Kidney (tissue), 14 donors: ENCODE results near the gene RHO. TPM values are rescaled to one million over a fixed set of nuclear protein-coding genes. Genes with fewer than 3 reads are reported as not detected.

Experiments
- DNase-seq, 5 donors: peaks; one replicate each; pipeline ENCODE4 v3.0.0-alpha.2; 2013 to 2020
- FAIRE-seq: peaks from 2 replicates; lab custom pipeline; 2012; peaks lifted over from hg19 to GRCh38; lab: Jason Lieb, UNC
- H3K27ac ChIP-seq, 2 donors: one replicate each; pipeline ENCODE4 v1.7.0; 2013; ENCODE audit warnings: low read depth in 2 of 2, low read length in 2 of 2, inconsistent platforms in 1 of 2
- H3K27me3 ChIP-seq: one replicate; pipeline ENCODE4 v1.7.1; 2013; ENCODE audit warnings: low read length, inconsistent platforms; ENCODE audit not compliant: control insufficient read depth, insufficient read depth
- H3K36me3 ChIP-seq, 3 donors: one replicate each; pipeline versions ENCODE4 v1.7.0 to v1.7.1; 2013; ENCODE audit warnings: low read length in 3 of 3, control low read depth in 1 of 3, inconsistent platforms in 1 of 3; ENCODE audit not compliant: insufficient read depth in 3 of 3, control insufficient read depth in 2 of 3
- H3K4me1 ChIP-seq, 3 donors: one replicate each; pipeline versions ENCODE4 v1.7.0 to v1.7.1; 2013; ENCODE audit warnings: low read length in 3 of 3, inconsistent platforms in 1 of 3, low read depth in 1 of 3; ENCODE audit not compliant: control insufficient read depth in 2 of 3, insufficient read depth in 2 of 3
- H3K4me3 ChIP-seq, 3 donors: one replicate each; pipeline versions ENCODE4 v1.7.0 to v1.8.1; 2013; ENCODE audit warnings: low read length in 3 of 3, control low read depth in 1 of 3, inconsistent platforms in 1 of 3
- H3K9ac ChIP-seq, 3 donors: one replicate each; pipeline versions ENCODE4 v1.7.0 to v1.7.1; 2013; ENCODE audit warnings: low read length in 3 of 3, control low read depth in 1 of 3, inconsistent platforms in 1 of 3
- H3K9me3 ChIP-seq, 3 donors: one replicate each; pipeline versions ENCODE4 v1.7.0 to v1.7.1; 2013; ENCODE audit warnings: low read length in 3 of 3, control low read depth in 1 of 3, inconsistent platforms in 1 of 3; ENCODE audit not compliant: control insufficient read depth in 2 of 3, insufficient read depth in 1 of 3
- CTCF ChIP-seq: IDR thresholded peaks from 3 replicates; pipeline ENCODE4 v1.5.1; 2012; ENCODE audit warnings: mild to moderate bottlenecking, moderate library complexity, borderline replicate concordance; ENCODE audit not compliant: insufficient read depth; ENCODE audit errors: extremely low read depth
- intact Hi-C: fragments of 100-400 bp; cut with DNase I; formaldehyde crosslinking; loops from one replicate; pipeline ENCODE4 v1.11.1; 2022
- polyA plus RNA-seq: library from polyadenylated mRNA; stranded (reverse); fragments of 350-450 nt; fragmentation: Illumina TruSeq; extraction: RNeasy Lipid Tissue Mini Kit (QIAGEN cat#74804); gene quantifications from one replicate; pipeline ENCODE4 v1.2.3, GENCODE V29; 2014; ENCODE audit warnings: low read depth, low replicate concordance; ENCODE audit not compliant: insufficient read depth
- total RNA-seq: library from RNA; stranded (reverse); fragmentation: NEBNext Ultra II Directional; extraction: Animal tissue kit (Norgen Biotek cat#: 25700); gene quantifications from one replicate; pipeline ENCODE4 v1.2.1, GENCODE V29; 2021
- donor health status: control.
- donor health status: control.
- donor health status: control.
- donor health status: control.
- donor health status: control.
- donor health status: DM: yes; HTN: yes; CAD: no.
- donor health status: Normal renal cell carcinoma (clear cell type).

RHO gene
- total and polyA plus RNA-seq, 2 donors from 2014 or later, result not detected

DNA sequence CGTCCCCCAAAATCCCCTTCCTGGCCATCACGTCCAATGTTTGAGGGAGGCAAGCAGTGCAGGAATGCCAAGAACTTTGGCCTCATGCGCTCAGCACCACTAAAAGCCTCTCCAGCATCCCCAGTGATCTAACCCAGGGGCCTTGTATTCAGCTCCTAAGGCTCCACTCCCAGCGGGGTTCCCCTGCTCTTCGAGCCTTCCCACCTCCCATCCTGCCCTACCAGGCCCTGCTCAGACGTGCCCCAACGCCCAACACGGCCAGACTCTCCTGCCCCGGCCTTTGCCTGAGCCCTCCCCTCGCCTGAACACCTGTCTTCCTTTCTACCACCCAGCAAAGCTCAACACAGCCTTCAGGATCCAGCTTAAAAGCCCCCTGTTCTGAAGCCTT, 47.6 kb downstream of the RHO start:
- FAIRE-seq (no peak), DNase-seq (no peak)
- Histone ChIP-seq H3K27me3 (no peaks in the 10 kb centered on the region), H3K4me1 (peaks cover 0 to 11% (median 0%) of the 10 kb centered on the region in 3 donors), H3K9ac (no peak overlapping the region), H3K27ac (no peak overlapping the region), H3K9me3 (no peaks in the 10 kb centered on the region), H3K36me3 (peaks cover 0 to 3% (median 0%) of the 10 kb centered on the region in 3 donors), H3K4me3 (no peak overlapping the region)
- TF ChIP-seq CTCF, result no peak
- intact Hi-C loops, result no loop called here

- Histone ChIP-seq H3K36me3 (peaks cover 0 to 7% (median 0%) of the 10 kb centered on the region in 3 donors), H3K9me3 (no peaks in the 10 kb centered on the region), H3K4me1 (peaks cover 0 to 11% (median 0%) of the 10 kb centered on the region in 3 donors), H3K9ac (no peak overlapping the region), H3K27me3 (no peaks in the 10 kb centered on the region), H3K4me3 (no peak overlapping the region), H3K27ac (peak overlapping the region in 1 of 2 donors; percentile 28)
- intact Hi-C loops, result no loop called here
- no peak for FAIRE-seq
- DNase-seq, result peak in 1 of 5 donors; percentile 88
- TF ChIP-seq CTCF, result no peak
Observed at GRCh38 chr3:129576514-129577352, 48.3 kb downstream of the RHO start.

DNA sequence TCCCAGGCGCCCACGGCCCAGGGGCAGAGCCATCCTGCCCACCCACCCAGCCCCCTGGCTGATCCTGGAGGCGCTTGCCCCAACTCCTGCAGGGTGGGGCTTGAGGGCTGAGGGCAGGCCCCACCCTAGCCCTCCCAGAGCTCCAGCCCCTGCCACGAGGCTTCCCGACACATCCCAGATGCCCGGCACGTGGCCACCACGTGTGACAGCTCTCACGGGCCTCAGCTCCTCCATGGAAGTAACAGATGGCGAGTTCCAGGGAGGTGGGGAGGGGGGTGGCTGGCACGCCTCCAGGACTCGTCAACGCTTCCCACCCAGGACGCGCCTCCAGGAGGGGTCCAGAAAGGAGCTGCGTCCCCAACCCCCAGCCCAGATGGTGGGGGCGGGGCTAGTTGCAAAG, 48.9 kb downstream of the RHO start:
- H3K4me1 ChIP-seq, result peaks cover 0 to 11% (median 0%) of the 10 kb centered on the region in 3 donors
- no peaks in the 10 kb centered on the region for H3K9me3 ChIP-seq
- TF ChIP-seq CTCF, result no peak
- no peaks in the 10 kb centered on the region for H3K27me3 ChIP-seq
- DNase-seq (no peak), FAIRE-seq (no peak)
- H3K4me3 ChIP-seq, result no peak overlapping the region
- H3K36me3 ChIP-seq, result peaks cover 0 to 9% (median 0%) of the 10 kb centered on the region in 3 donors
- H3K27ac ChIP-seq, result peak overlapping the region in 1 of 2 donors; percentile 28
- intact Hi-C loops, result no loop called here
- H3K9ac ChIP-seq, result no peak overlapping the region
